Measurements from ENCODE around the gene ARSA.

- TF ChIP-seq CTCF (IDR thresholded peaks at IDR 0.05; ENCODE audit: low read depth, low read length, poor library complexity, severe bottlenecking) = no peak
- TF ChIP-seq EZH2phosphoT487 (IDR thresholded peaks at IDR 0.05; ENCODE audit: borderline replicate concordance, low read length) = no peak
These were observed 32.8 kb downstream of the ARSA start for GRCh38 chr22:50595189-50595588.
